Stimulated activated CD8-positive, alpha-beta memory T cell treated with anti-CD3 and anti-CD28 coated beads, Interleukin-2, amount 100 ng/mL, for 1 hour (primary cell): ENCODE results near the gene GPR152.
"Not testable (repeated sequence)": the region's sequence is repeated elsewhere in the genome, so short reads cannot be mapped to it uniquely, and the experiment has no call there.

Experiments used
- DNase-seq, 2 donors: peaks; one replicate each; pipeline ENCODE4 v3.0.0-alpha.2; 2020; ENCODE audit warnings: low read depth in 2 of 2

The GPR152 gene

DNA sequence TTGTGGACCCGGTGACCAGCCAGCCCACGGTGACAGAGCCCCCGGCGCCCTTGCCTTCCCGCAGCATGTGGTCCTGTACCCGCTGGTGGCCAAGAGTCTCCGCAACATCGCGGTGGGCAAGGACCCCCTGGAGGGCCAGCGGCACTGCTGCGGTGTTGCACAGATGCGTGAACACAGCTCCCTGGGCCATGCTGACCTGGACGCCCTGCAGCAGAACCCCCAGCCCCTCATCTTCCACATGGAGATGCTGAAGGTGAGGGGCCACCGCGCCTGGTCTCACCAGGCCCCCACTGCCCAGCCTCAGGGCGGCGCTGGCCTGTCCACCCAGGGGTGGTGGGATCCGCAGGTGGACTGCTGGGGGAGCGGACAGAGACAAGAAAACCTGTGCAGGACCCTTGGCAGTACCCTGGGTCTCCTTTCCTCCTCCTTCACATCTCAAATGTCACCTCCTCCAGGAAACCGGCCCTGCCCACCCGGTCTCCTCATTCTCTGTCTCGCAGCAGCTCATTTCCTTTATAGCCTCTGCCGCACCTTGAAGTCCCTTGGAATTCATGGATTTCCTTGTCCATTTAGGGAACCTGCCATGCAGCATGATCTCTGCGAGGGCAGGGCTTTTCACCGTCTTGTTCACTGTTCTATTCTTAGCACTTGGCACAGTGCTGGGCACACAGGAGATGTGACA is 36.8 kb upstream of the GPR152 start:
- DNase-seq = no peak

DNA sequence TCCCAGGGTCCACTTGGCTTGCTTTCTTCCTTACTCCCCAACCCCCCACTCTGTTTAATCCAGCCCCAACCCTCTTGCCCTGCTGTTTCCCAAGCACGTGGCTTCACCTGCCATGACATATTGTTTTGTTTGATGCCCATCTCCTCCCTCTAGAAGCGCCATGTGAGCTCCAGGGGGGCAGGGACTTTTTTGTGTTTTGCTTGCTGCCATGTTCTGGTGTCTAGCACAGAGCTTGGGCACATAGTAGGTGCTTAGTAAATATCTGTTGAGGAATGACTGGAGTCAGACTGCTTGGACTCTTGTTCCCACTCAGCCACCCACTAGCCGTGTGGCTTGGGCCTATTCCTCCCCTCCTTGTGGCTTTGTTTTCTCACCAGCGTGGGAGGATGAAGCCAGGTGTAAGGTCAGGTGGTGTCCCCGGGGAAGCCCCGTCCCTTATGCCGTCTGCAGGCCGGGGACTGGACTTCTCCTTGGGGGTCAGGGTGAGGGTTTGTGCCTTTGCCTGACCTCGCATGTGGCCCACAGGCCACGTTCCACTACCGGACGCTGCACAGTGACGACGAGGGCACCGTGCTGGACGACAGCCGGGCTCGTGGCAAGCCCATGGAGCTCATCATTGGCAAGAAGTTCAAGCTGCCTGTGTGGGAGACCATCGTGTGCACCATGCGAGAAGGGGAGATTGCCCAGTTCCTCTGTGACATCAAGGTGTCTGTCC is 34.1 kb upstream of the GPR152 start:
- DNase-seq = no peak

GRCh38 chr11:67485873-67486361 is 33.4 kb upstream of the GPR152 start:
- DNase-seq = not testable (repeated sequence)

- no peak for DNase-seq
Observed at GRCh38 chr11:67484847-67485311, 32.4 kb upstream of the GPR152 start.

GRCh38 chr11:67483831-67484665 is 31.5 kb upstream of the GPR152 start:
- DNase-seq = no peak

- peak; percentile 86 to 92 for DNase-seq
Observed at GRCh38 chr11:67482827-67483798, 30.6 kb upstream of the GPR152 start, which contains the start of gene AIP. AIP (plus strand) TSS chr11:67483026; CDS start chr11:67483159, 133 bp downstream.

GRCh38 chr11:67482275-67482826 is 29.8 kb upstream of the GPR152 start:
- no peak for DNase-seq

- DNase-seq = not testable (repeated sequence)
Observed at GRCh38 chr11:67477344-67478050, 25.0 kb upstream of the GPR152 start.

DNA sequence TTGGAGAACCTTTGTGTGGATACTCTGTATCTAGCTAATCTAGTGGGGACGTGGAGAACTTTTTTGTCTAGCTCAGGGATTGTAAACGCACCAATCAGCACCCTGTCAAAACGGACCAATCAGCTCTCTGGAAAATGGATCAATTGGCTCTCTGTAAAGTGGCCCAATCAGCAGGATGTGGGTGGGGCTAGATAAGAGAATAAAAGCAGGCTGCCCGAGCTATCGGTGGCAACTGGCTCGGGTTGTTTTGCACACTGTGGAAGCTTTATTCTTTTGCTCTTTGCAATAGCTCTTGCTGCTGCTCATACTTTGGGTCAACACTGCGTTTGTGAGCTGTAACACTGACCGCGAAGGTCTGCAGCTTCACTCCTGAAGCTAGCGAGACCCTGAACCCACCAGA is 24.2 kb upstream of the GPR152 start:
- not testable (repeated sequence) for DNase-seq

DNA sequence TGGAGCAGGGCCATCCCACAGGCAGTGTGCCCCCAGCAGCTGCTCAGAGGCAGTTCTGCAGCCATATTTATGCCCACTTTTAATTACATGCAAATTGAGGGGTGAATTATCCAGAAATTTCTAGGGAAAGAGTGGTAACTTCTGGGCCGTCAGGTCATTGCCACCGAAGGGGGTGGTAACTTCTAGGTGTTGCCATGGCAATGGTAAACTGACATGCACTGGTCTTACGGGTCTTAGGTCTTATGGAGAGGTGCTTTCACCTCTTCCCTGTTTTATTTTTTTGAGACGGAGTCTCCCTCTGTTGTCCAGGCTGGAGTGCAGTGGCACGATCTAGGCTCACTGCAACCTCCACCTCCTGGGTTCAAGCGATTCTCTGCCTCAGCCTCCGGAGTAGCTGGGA is 20.4 kb upstream of the GPR152 start:
- no peak for DNase-seq

GRCh38 chr11:67470337-67471002 is 17.9 kb upstream of the GPR152 start:
- no peak for DNase-seq

GRCh38 chr11:67469508-67469811 is 16.9 kb upstream of the GPR152 start:
- DNase-seq = no peak

GRCh38 chr11:67468759-67469507 is 16.4 kb upstream of the GPR152 start, which contains the start of gene TMEM134:
TMEM134 (minus strand) TSS chr11:67469251; CDS start chr11:67469192, 59 bp downstream.
- DNase-seq = peak; percentile 90 to 92

DNA sequence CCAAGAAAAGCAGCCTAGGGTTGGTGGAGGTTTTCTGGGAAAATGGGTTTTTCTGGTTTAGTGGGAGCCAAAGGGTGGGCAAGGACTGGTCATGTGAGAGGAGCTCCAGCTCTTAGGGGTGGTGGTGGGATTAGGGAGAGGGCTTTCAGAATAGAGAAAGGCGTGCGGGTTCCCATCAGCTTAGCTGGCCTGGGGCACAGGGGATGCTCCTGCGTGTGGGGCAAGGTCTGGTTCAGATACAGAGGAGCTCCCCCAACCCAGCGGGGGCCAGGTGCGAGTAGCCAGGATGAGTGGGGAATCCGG is 15.9 kb upstream of the GPR152 start:
- no peak for DNase-seq

- DNase-seq = no peak
Observed at GRCh38 chr11:67468056-67468455, 15.5 kb upstream of the GPR152 start.

GRCh38 chr11:67466962-67467771 is 14.6 kb upstream of the GPR152 start:
- no peak for DNase-seq

- no peak for DNase-seq
Observed at GRCh38 chr11:67466367-67466766, 13.8 kb upstream of the GPR152 start.

DNA sequence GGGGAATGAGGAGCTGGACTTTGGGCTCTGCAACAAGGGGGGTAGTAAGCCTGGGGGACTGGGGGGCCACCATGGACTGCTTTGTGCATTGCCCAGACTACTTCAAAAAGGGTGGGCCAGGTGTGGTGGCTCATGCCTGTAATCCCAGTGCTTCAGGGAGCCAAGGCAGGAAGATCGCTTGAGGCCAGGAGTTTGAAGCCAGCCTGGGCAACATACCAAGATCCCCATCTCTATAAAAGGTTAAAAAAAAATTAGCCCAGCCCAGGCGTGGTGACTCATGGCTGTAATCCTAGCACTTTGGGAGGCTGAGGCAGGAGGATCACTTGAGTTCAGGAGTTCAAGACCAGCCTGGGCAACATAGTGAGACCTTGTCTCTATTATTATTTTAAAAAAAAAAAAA is 13.0 kb upstream of the GPR152 start:
- DNase-seq = not testable (repeated sequence)
